ENCODE measurements around the gene EXO1.
"Not testable (repeated sequence)": the region's sequence is repeated elsewhere in the genome, so short reads cannot be mapped to it uniquely, and the experiment has no call there.

EXO1 gene

DNA sequence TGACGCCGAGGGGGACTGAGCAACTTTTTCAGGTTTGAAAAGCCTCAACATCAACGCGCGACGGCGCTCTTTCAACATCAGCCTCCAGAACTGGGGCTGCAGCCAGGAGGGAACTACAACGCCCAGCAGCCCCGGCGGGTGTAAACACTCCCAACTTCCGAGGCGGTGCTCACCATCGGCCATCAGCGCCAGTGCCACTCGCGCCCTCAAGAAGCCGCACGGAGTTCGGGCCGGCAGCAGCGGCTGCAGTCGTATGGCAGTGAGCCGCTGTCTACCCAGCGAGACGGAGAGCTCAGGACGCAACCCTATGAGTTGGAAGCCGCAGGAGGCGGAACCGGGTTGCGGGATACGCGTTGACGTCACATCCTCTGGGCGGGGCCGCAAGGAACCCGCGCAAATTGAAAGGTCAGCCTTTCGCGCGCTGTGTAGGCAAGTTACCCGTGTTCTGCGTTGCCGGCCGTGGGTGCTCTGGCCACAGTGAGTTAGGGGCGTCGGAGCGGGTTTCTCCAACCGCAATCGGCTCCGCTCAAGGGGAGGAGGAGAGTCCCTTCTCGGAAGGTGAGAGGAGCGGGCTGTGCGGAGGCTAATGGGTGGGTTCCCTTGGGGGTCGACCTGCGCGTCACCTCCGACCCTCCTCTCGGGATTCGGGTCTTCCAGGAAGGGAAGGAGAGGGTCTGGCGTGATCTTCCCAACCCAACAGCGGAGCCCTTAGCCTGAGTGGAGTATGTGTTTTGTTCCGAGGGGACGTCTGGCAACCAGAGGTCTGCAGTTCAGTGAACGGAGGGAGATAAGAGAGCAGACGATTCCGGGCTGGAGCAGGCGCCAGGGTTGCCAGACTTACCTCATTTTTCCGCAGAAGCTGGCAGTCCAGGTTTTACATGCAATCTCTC, at the start of gene EXO1:
TSS of gene EXO1 (plus strand) at position 409 of the 890 bp plus-strand sequence. CDS start 2,222 bp downstream, outside the sequence.
- DNase-seq (ENCODE audit: low read depth in 2 of 2), result peak; percentile 67 to 75

GRCh38 chr1:241799416-241799815, 48.6 kb upstream of the EXO1 start:
- no peak for DNase-seq (ENCODE audit: low read depth in 2 of 2)

- DNase-seq (ENCODE audit: low read depth in 2 of 2), result no peak
Observed at GRCh38 chr1:241800640-241801039, 47.4 kb upstream of the EXO1 start.

DNA sequence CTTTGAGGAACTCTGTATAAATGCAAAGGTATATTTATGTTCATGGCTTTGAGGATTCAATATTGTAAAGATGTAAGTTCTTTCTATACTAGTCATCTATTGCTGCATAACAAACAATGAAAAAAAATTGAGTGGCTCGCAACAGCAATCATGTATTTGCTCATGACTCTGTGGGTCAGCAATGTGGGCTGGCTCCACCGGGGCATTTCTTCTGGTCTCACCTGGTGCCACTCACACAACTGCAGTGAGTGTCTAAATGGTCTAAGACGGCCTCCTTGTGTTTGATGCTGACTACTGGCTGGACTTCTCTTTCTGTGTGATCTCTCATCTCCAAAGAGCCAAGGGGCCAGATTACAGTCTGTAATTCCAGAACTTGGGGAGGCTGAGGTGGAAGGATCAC, 45.1 kb upstream of the EXO1 start:
- no peak for DNase-seq (ENCODE audit: low read depth in 2 of 2)

- DNase-seq (ENCODE audit: low read depth in 2 of 2), result not testable (repeated sequence)
Observed at GRCh38 chr1:241804706-241805105, 43.3 kb upstream of the EXO1 start.

DNA sequence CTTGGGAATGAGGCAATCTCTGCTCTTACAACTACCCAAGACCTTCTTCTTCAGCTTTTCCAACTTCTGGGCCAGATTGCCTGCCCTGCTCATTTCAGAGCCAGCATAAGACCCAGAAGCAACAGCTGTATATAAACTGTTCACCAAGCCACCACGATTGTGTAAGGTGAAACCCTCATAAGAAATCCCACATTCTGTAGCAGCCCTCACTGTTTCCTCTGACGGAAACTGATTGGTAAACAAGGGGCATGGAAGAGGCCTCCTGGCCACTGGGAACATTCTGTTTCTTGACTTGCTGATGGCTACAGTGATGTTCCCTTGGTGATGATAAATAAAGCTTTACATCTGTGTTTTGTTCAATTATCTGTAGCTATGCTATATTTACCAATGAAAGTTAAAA, 39.7 kb upstream of the EXO1 start:
- DNase-seq (ENCODE audit: low read depth in 2 of 2), result no peak

DNA sequence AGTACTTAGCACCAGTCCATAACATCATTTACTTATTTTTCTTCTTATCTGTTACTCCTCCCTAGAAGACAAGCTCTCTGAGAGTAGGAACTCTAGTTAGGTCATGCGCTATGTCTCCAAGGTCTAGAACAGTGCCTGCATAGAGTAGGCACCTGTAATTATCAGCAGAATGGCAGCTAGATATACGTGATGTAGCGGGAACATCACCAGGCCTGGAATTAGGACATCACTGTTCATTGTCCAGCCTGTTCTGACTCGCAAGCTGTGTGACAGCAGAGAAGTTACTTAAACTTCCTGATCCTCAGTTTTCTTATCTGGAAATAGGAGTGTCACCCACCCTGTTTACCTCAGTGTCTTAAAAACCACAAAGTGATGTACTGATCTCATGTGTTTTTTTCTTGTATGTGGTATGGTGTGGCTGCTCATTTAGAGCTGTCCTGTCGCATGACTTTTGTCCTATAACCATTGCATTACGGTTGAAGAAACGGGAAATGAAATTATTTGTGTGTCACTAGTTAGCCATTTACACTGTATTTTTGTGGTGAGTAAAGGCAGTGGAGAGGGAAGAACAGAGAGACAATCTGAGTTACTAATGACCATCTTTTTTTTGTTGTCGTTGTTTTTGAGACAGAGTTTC, 37.1 kb upstream of the EXO1 start:
- DNase-seq (ENCODE audit: low read depth in 2 of 2), result no peak

DNA sequence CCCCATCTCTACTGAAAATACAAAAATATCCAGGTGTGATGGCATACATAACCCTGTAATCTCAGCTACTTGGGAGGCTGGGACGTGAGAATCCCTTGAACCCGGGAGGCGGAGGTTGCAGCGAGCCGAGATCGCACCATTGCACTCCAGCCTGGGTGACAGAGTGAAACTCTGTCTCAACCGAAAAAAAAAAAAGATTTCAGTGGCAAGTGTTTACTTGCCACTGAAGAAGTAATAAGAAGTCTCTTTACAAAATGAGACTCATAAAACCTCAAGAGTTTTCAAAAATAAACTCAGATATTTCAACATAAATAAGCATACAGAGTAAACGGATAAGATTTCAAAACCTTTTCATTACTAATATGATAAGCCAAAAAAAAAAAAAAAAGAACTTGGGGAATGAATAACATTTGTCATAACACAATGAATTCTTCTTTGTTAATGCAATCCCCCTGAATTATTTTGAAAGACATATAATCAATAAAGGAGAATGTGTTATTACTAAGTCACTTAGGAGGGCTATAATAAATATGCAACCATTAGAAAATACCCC, 34.2 kb upstream of the EXO1 start:
- DNase-seq (ENCODE audit: low read depth in 2 of 2), result no peak

GRCh38 chr1:241816008-241816407, 32.0 kb upstream of the EXO1 start:
- DNase-seq (ENCODE audit: low read depth in 2 of 2), result no peak

DNA sequence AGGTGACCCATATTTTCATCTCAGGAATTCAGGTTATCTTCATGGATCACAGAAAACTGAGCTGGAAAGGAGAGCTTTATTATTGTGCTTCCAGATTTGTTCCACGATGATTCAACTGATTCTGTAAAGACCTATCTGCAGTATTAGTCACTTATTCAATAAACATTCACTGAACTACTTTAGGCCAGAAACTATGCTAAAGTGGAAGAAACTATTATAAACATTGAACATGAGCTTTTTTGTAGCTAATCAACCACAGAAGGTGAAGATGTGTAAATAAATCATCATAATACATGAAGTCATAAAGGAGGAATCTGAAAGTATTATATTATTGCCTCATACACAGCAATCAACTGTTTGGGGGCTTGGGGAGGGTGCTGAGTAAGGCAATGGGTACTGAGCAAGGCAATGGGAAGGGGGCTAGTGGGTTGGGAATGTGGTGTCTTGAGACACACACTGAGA, 30.6 kb upstream of the EXO1 start:
- DNase-seq (ENCODE audit: low read depth in 2 of 2), result no peak

DNA sequence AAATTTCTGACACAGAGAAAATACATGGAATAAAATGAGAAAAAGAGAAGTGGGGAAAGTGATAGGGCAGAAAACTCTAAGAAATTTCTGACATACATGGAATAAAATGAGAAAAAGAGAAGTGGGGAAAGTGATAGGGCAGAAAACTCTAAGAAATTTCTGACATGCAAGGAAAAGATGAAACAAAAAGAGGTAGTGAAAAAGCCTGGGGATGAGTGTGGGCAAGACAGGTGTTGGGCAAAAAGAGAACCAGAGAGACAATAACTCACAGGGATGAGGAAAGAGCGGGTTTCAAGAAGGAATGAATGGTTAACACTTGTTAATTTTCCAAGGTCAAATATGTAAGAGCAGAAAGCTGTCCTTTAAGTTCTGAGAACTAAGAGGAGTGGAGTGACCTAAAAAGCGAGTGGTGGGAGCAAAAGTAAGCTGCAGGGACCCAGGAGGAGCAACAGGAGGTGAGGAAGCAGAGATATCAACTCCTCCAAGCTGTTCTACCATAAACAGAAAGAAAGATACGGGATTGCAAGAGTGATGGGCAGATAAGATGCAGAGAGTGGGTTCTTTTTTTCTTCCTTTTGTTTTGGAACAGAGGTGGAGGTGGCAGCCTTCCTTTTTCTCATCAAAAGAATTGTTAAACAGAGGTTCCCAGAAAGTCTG, 29.9 kb upstream of the EXO1 start:
- no peak for DNase-seq (ENCODE audit: low read depth in 2 of 2)

DNA sequence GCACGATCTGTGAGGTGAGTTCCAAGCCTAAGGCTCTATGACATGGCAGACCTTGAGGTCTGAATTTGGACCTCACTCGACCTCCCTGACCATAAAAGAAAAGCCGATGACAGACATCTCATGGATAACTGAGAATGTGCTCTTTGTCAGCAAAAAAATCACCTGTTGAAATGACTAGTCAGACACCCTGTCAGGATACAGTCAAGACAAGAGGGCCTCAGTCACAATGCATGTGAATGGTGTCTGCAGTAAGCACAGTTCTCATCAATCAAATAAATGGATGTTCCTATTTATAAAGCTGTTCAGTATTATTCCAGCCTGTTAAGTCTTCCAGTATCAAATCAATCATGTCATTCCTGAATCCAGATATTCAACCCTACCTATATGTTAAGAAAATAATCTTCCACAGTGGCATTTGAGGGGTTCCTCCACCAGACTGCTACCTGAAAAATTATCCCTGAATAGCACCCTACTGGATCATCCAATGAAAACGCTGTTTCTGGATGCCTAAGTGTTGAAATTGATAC, 28.6 kb upstream of the EXO1 start:
- no peak for DNase-seq (ENCODE audit: low read depth in 2 of 2)

- no peak for DNase-seq (ENCODE audit: low read depth in 2 of 2)
Observed at GRCh38 chr1:241821363-241821762, 26.6 kb upstream of the EXO1 start.

DNA sequence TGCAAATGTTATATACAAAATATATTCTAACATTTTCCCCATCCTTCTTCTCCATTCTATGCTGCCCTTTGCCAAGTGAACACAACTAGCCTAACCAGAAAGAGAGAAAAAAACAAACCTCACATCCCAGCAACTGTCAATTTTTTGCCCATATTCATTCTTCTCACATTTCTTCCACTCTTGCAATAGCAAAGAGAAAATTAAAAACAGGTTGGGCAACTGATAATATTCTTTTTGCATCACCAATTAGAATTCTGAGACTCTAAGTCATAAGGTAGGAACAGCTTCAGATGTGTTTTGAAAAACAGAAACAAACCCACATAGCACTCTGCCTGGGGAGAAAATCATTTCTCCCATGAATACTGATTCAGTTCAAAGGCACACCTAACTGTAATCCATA, 25.2 kb upstream of the EXO1 start:
- no peak for DNase-seq (ENCODE audit: low read depth in 2 of 2)

- no peak for DNase-seq (ENCODE audit: low read depth in 2 of 2)
Observed at GRCh38 chr1:241823925-241824324, 24.1 kb upstream of the EXO1 start.

DNA sequence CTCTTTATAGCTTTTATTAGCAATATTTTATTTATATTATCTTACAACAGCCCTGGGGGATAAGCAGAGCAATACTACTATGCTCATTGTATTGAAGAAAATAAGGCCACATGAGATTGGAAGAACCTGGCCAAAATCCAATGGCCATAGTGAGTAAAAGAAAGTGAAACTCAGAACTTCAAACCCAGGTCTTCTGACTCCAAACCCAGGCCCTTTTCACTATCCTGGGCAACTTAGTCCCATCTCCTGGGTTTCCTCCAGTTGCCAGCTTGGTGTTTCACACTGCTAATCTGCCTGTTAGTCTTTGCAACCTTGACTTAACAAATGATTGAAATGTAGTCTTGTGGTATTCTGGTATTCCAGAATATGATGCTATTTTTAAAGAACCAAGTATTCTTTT, 22.4 kb upstream of the EXO1 start:
- DNase-seq (ENCODE audit: low read depth in 2 of 2), result no peak

GRCh38 chr1:241826613-241827012, 21.4 kb upstream of the EXO1 start:
- not testable (repeated sequence) for DNase-seq (ENCODE audit: low read depth in 2 of 2)

GRCh38 chr1:241827264-241827663, 20.7 kb upstream of the EXO1 start:
- DNase-seq (ENCODE audit: low read depth in 2 of 2), result no peak

GRCh38 chr1:241828463-241829021, 19.5 kb upstream of the EXO1 start:
- no peak for DNase-seq (ENCODE audit: low read depth in 2 of 2)

GRCh38 chr1:241829468-241829867, 18.5 kb upstream of the EXO1 start:
- no peak for DNase-seq (ENCODE audit: low read depth in 2 of 2)

DNA sequence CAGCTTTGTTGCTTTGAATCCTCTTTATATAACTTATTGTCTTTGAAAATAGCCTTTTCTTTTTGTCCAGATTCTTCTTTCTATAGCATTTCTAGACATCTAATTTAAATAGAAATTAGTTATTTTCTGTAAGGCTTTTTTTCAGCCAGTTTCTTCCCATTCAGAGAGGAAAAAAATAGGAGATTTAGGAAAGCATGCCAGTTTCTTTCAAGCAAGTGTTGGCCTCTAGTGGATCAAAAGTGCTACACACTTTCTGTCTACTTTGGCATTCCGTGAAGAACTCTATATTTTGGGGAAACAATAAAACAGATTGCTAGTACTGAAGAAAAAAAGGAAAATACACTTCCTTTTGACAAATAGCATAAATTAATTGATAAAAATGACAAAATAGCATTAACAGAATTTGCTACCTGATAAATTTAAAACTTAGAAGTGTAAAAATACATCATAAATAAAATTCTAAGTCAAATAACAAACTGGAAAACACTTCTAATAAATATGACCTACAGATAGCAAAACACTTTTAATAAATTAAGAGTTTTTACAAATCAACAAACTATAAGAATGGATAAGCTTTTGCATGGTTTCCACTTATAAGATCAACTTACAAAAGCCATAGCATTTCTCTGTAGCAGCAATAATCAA, 13.1 kb upstream of the EXO1 start:
- DNase-seq (ENCODE audit: low read depth in 2 of 2), result no peak
